PC-9 (cell line): Measurements from ENCODE around the gene UNC5C.

Experiments used
- CTCF ChIP-seq: fragments of 200-600 bp; sonication (generic); conservative IDR thresholded peaks from 2 replicates; pipeline ENCODE4 v1.6.1; 2017; ENCODE audit warnings: mixed run types, antibody characterized with exemption, mild to moderate bottlenecking, moderate library complexity
- EZH2 ChIP-seq: fragments of 200-600 bp; sonication (generic); IDR thresholded peaks from 2 replicates; pipeline ENCODE4 v1.8.0; 2017; ENCODE audit warnings: antibody characterized with exemption, low read depth

- TF ChIP-seq CTCF = no peak
- no peak for TF ChIP-seq EZH2
Measured at GRCh38 chr4:95250544-95251137, 298.1 kb downstream of the UNC5C start.
